HCT116 (cell line): ENCODE measurements around the gene TNFSF11. TPM values are rescaled to one million over a fixed set of nuclear protein-coding genes. Genes with fewer than 3 reads are reported as not detected.

Source experiments
- ATAC-seq: fragments of 200-7000 bp; cut with Tn5 transposase; 2 replicates; pipeline ENCODE4 v1.9.1; 2020; ENCODE audit warnings: mild to moderate bottlenecking, moderate library complexity
- BruUV-seq: library from RNA; stranded (reverse); fragments of 400-500 nt; replicated peaks from 2 replicates; lab custom pipeline; 2021; lab: Mats Ljungman, UMichigan
- CTCF ChIA-PET: fragments of 300-600 bp; sonication (Branson Sonifier 250); formaldehyde crosslinking; loops from one replicate; lab custom pipeline; 2021; ENCODE audit warnings: antibody characterized with exemption; lab: Charles Lee
- POLR2A ChIA-PET: fragments of 300-600, 350-600 bp; sonication (Branson Sonifier 250); formaldehyde crosslinking; loops from one replicate; lab custom pipeline; 2021; ENCODE audit warnings: antibody characterized with exemption; lab: Charles Lee
- RAD21 ChIA-PET, 2 experiments: fragments of 300-600 bp; sonication (Branson Sonifier 250); formaldehyde crosslinking; loops; one replicate each; lab custom pipeline; 2023; ENCODE audit warnings: low total read pairs in 2 of 2; ENCODE audit not compliant: uncharacterized antibody in 2 of 2, unreplicated experiment in 2 of 2, low non-redundant PET in 1 of 2; lab: Charles Lee
- DNase-seq: peaks from one replicate; pipeline ENCODE4 v3.0.0-alpha.2; 2010; ENCODE audit warnings: low read depth, low spot score
- H2AFZ ChIP-seq: fragments of 200-600 bp; shearing (Covaris generic), sonication (generic); 2 replicates; pipeline ENCODE4 v1.6.1; 2017; ENCODE audit warnings: low read depth, mixed run types, mixed read lengths, antibody characterized with exemption, low read length; ENCODE audit not compliant: poor library complexity, severe bottlenecking
- H3K27ac ChIP-seq: 2 replicates; pipeline ENCODE4 v1.5.1; 2012; ENCODE audit warnings: low read depth, low read length
- H3K27me3 ChIP-seq: fragments of 200-600 bp; sonication (generic); 2 replicates; pipeline ENCODE4 v1.6.1; 2016; ENCODE audit warnings: mixed run types, low read length, mixed read lengths; ENCODE audit not compliant: insufficient read depth
- H3K36me3 ChIP-seq, 2 experiments: fragments of 200-500 bp in 1 of 2; fragments of 200-600 bp in 1 of 2; sonication (Bioruptor generic) in 1 of 2; sonication (generic) in 1 of 2; 2 replicates each; pipeline versions ENCODE4 v1.5.1 to v1.6.1; 2014 to 2016; ENCODE audit warnings: low read length in 2 of 2, inconsistent platforms in 1 of 2, mixed read lengths in 1 of 2, mixed run types in 1 of 2; ENCODE audit not compliant: insufficient read depth in 2 of 2, control insufficient read depth in 1 of 2
- H3K4me1 ChIP-seq, 2 experiments: fragments of 200-600 bp in 1 of 2; sonication (generic) in 1 of 2; 2 replicates each; pipeline versions ENCODE4 v1.5.1 to v1.6.1; 2012 to 2017; ENCODE audit warnings: low read length in 2 of 2, inconsistent platforms in 1 of 2, mild to moderate bottlenecking in 1 of 2, mixed read lengths in 1 of 2, mixed run types in 1 of 2, moderate library complexity in 1 of 2; ENCODE audit not compliant: insufficient read depth in 2 of 2, control insufficient read depth in 1 of 2
- H3K4me2 ChIP-seq: fragments of 200-600 bp; sonication (generic); 2 replicates; pipeline ENCODE4 v1.6.1; 2017; ENCODE audit warnings: mixed run types, low read length, mixed read lengths
- H3K4me3 ChIP-seq, 2 experiments: fragments of 200-600 bp in 1 of 2; sonication (generic) in 1 of 2; replicated peaks in 1 of 2; 2 replicates each; pipeline ENCODE4 v1.5.1; 2011 to 2016; ENCODE audit warnings: low read length in 2 of 2, control low read depth in 1 of 2, low read depth in 1 of 2, mild to moderate bottlenecking in 1 of 2, mixed read lengths in 1 of 2, mixed run types in 1 of 2
- H3K79me2 ChIP-seq: fragments of 200-600 bp; sonication (generic); 2 replicates; pipeline ENCODE4 v1.6.1; 2017; ENCODE audit warnings: mild to moderate bottlenecking, mixed run types, low read length, moderate library complexity, mixed read lengths; ENCODE audit not compliant: insufficient read depth
- H3K9ac ChIP-seq: fragments of 200-600 bp; sonication (generic); 2 replicates; pipeline ENCODE4 v1.6.1; 2016; ENCODE audit warnings: low read length, mixed read lengths
- H3K9me2 ChIP-seq: fragments of 200-600 bp; sonication (generic), shearing (Covaris generic); 2 replicates; pipeline ENCODE4 v1.6.1; 2017; ENCODE audit warnings: mixed run types, mild to moderate bottlenecking, moderate library complexity; ENCODE audit not compliant: insufficient read depth
- H3K9me3 ChIP-seq, 2 experiments: fragments of 200-500 bp in 1 of 2; fragments of 200-600 bp in 1 of 2; sonication (Bioruptor generic) in 1 of 2; sonication (generic) in 1 of 2; 2 replicates each; pipeline ENCODE4 v1.6.1; 2014 to 2017; ENCODE audit warnings: low read length in 2 of 2, mixed read lengths in 2 of 2, inconsistent platforms in 1 of 2, low read depth in 1 of 2, mild to moderate bottlenecking in 1 of 2, mixed run types in 1 of 2, moderate library complexity in 1 of 2; ENCODE audit not compliant: control insufficient read depth in 1 of 2, insufficient read depth in 1 of 2
- H4K20me1 ChIP-seq: fragments of 200-600 bp; sonication (generic), shearing (Covaris generic); 2 replicates; pipeline ENCODE4 v1.6.1; 2017; ENCODE audit warnings: mixed run types, mild to moderate bottlenecking, moderate library complexity; ENCODE audit not compliant: insufficient read depth
- EGR1 ChIP-seq: IDR thresholded peaks from 2 replicates; pipeline ENCODE4 v1.6.1; 2012; ENCODE audit warnings: low read depth
- FOSL1 ChIP-seq: IDR thresholded peaks from 2 replicates; pipeline ENCODE4 v1.6.1; 2012; ENCODE audit warnings: low read depth
- TCF7L2 ChIP-seq: IDR thresholded peaks from 2 replicates; pipeline ENCODE4 v1.7.0; 2011; ENCODE audit warnings: borderline replicate concordance, inconsistent platforms; ENCODE audit not compliant: insufficient read depth, insufficient read length; ENCODE audit errors: extremely low read depth
- ZFX ChIP-seq: fragments of 450-650 bp; IDR thresholded peaks from 2 replicates; pipeline ENCODE4 v1.6.1; 2017
- ZNF274 ChIP-seq: fragments of 200-500 bp; sonication (Bioruptor generic); IDR thresholded peaks from 2 replicates; pipeline ENCODE4 v1.6.1; 2014; ENCODE audit warnings: mild to moderate bottlenecking, low read depth, low read length, inconsistent platforms
- intact Hi-C: fragments of 100-400 bp; cut with micrococcal nuclease; formaldehyde crosslinking; loops from 2 replicates; pipeline ENCODE4 v1.10.0; 2022
- total RNA-seq: library from RNA; stranded (reverse); gene quantifications from one replicate; pipeline ENCODE4 v1.2.1, GENCODE V29; 2021; ENCODE audit not compliant: unreplicated experiment
- TF ChIP-seq, protein P1 (sequence below), 3 experiments: fragments of 200-600 bp in 1 of 3; sonication (generic) in 1 of 3; IDR thresholded peaks in 2 of 3; conservative IDR thresholded peaks in 1 of 3; 2 replicates each; pipeline ENCODE4 v1.5.1; 2012 to 2017; ENCODE audit warnings: low read depth in 2 of 3, low read length in 2 of 3, antibody characterized with exemption in 1 of 3, borderline replicate concordance in 1 of 3, control low read depth in 1 of 3, mild to moderate bottlenecking in 1 of 3, mixed read lengths in 1 of 3, mixed run types in 1 of 3, moderate library complexity in 1 of 3; ENCODE audit not compliant: insufficient read depth in 1 of 3
- TF ChIP-seq, protein P2 (sequence below): IDR thresholded peaks from 2 replicates; pipeline ENCODE4 v1.6.1; 2012

TNFSF11 gene
- total RNA-seq, 1 experiment from 2014 or later = not detected

DNA sequence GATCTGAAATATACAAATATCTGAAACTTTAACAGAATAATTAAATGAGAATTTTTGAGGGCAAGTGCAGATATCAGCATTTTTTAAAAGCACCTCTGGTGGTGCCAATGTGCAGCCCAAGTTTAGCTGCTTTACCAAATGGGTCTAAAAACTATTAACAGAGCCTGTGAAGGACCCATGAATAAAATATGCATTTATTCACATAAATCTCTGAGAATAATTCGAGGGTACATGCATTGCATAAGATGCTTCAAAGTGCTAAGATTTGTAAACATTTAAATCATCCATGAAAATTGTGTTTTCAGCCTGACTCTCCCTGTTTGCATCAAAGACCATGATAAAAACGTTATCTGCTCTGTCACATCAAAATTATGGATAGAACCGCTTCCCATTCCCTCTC is 47.1 kb upstream of the TNFSF11 start:
- ChIA-PET POLR2A (no interaction called here), RAD21 (no interaction called here), CTCF (no interaction called here)
- H3K9me3 ChIP-seq = no peaks in the 10 kb centered on the region
- intact Hi-C loops = no loop called here
- no peak overlapping the region for H2AFZ ChIP-seq
- no peak overlapping the region for H3K27ac ChIP-seq
- no peak overlapping the region for H3K4me3 ChIP-seq
- no peaks in the 10 kb centered on the region for H3K79me2 ChIP-seq
- no peak for ATAC-seq
- H3K4me1 ChIP-seq = no peaks in the 10 kb centered on the region
- H3K4me2 ChIP-seq = no peak overlapping the region
- H3K9me2 ChIP-seq = no peaks in the 10 kb centered on the region
- no peak for TF ChIP-seq FOSL1
- TF ChIP-seq TCF7L2 = no peak
- TF ChIP-seq, protein P1, sequence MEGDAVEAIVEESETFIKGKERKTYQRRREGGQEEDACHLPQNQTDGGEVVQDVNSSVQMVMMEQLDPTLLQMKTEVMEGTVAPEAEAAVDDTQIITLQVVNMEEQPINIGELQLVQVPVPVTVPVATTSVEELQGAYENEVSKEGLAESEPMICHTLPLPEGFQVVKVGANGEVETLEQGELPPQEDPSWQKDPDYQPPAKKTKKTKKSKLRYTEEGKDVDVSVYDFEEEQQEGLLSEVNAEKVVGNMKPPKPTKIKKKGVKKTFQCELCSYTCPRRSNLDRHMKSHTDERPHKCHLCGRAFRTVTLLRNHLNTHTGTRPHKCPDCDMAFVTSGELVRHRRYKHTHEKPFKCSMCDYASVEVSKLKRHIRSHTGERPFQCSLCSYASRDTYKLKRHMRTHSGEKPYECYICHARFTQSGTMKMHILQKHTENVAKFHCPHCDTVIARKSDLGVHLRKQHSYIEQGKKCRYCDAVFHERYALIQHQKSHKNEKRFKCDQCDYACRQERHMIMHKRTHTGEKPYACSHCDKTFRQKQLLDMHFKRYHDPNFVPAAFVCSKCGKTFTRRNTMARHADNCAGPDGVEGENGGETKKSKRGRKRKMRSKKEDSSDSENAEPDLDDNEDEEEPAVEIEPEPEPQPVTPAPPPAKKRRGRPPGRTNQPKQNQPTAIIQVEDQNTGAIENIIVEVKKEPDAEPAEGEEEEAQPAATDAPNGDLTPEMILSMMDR (IDR thresholded peaks at IDR 0.05 in 2 of 3, conservative IDR thresholded peaks at IDR 0.05 in 1 of 3; ENCODE audit: borderline replicate concordance in 1 of 3, insufficient read depth in 1 of 3, low read depth in 2 of 3, low read length in 2 of 3) = no peak
- no peak for TF ChIP-seq ZFX
- no peak for TF ChIP-seq ZNF274
- TF ChIP-seq EGR1 = no peak
- BruUV-seq = no TSS peak
- H3K9ac ChIP-seq = no peak overlapping the region
- no peak for DNase-seq
- H4K20me1 ChIP-seq = no peaks in the 10 kb centered on the region
- H3K27me3 ChIP-seq = peaks cover 15% of the 10 kb centered on the region; the same call in 1 of the 2 replicates
- H3K36me3 ChIP-seq = no peaks in the 10 kb centered on the region

DNA sequence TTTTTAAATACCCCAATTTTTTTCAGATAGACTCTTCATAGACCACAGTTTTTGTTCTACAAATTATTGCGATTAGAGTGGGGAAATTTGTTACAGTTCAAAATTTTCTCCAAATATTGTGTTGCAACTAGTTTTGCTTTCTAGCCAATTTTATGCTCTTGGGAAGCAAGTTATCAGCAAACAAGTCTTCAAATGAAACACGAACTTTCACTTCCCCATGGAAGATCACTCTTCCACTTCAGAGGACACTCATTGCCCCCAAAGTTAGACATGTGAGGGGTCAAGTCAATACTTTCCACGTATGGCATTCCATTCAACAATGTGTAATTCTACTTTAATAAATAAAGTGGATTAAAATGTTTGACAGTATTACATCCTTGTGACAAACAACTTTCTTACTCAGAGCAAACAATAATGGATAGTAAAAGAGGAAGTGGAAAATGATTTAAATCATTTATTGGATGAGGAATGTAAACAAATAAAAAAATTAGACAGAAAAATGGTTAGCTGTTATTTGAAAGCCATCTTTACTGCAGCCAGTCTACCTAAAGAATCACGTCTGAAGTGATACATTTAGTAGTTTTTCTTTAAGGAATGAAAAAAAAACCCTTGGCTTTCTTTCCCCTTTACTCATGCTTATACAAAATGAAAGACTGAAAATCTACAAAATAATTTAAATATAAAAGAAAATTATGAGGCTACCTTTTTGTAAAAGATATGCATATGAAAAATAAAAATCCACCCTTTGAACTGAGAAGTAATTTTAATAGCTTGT is 41.2 kb upstream of the TNFSF11 start:
- ChIA-PET CTCF (no interaction called here), POLR2A (no interaction called here), RAD21 (no interaction called here)

More for the DNA sequence above, 41.2 kb upstream of the TNFSF11 start:
- intact Hi-C loops = no loop called here
- H3K4me1 ChIP-seq = no peaks in the 10 kb centered on the region
- H3K27me3 ChIP-seq = peaks cover 4% of the 10 kb centered on the region; the same call in 1 of the 2 replicates
- H3K9me3 ChIP-seq = no peaks in the 10 kb centered on the region
- no peak for DNase-seq
- no peak for ATAC-seq
- TF ChIP-seq, protein P2, sequence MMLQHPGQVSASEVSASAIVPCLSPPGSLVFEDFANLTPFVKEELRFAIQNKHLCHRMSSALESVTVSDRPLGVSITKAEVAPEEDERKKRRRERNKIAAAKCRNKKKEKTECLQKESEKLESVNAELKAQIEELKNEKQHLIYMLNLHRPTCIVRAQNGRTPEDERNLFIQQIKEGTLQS = no peak
- TF ChIP-seq, all 23 proteins: peak for 0
- no TSS peak for BruUV-seq
- no peak overlapping the region for H2AFZ ChIP-seq
- no peak overlapping the region for H3K4me2 ChIP-seq
- H4K20me1 ChIP-seq = no peaks in the 10 kb centered on the region
- H3K36me3 ChIP-seq = no peaks in the 10 kb centered on the region
- H3K9ac ChIP-seq = no peak overlapping the region
- no peaks in the 10 kb centered on the region for H3K79me2 ChIP-seq
- H3K27ac ChIP-seq = no peak overlapping the region
- no peaks in the 10 kb centered on the region for H3K9me2 ChIP-seq
- no peak overlapping the region for H3K4me3 ChIP-seq
